HepG2 (cell line): ENCODE data around the gene RUSF1. TPM values are rescaled to one million over a fixed set of nuclear protein-coding genes. Genes with fewer than 3 reads are reported as not detected.
A peak's percentile ranks its signal among the peaks of the same experiment; 100 is the strongest.

Experiments used
- CENPX ChIP-seq: sonication (generic); formaldehyde crosslinking; IDR thresholded peaks from 2 replicates; pipeline ENCODE4 v1.9.0; 2021; ENCODE audit warnings: mild to moderate bottlenecking, missing genetic modification reagents, moderate library complexity
- HHEX ChIP-seq: IDR thresholded peaks from 2 replicates; pipeline ENCODE4 v1.6.1; 2016; ENCODE audit warnings: control low read depth
- JUND ChIP-seq: sonication (generic); formaldehyde crosslinking; IDR thresholded peaks from 2 replicates; pipeline ENCODE4 v1.8.0; 2022; ENCODE audit warnings: mild to moderate bottlenecking, missing genetic modification reagents
- MYC ChIP-seq: sonication (generic); formaldehyde crosslinking; IDR thresholded peaks from 2 replicates; pipeline ENCODE4 v1.9.0; 2021; ENCODE audit warnings: missing genetic modification reagents, borderline replicate concordance
- ZFX ChIP-seq: sonication (generic); formaldehyde crosslinking; IDR thresholded peaks from 2 replicates; pipeline ENCODE4 v1.4.0; 2020; ENCODE audit warnings: mild to moderate bottlenecking, low read depth, missing genetic modification reagents, moderate library complexity
- ZFY ChIP-seq: sonication (generic); formaldehyde crosslinking; IDR thresholded peaks from 2 replicates; pipeline ENCODE4 v1.4.0; 2020; ENCODE audit warnings: missing genetic modification reagents
- ZFYVE20 ChIP-seq: sonication (generic); formaldehyde crosslinking; IDR thresholded peaks from 2 replicates; pipeline ENCODE4 v1.8.0; 2023; ENCODE audit warnings: low read depth, mild to moderate bottlenecking, moderate library complexity, missing genetic modification reagents, borderline replicate concordance
- ZIK1 ChIP-seq: sonication (generic); formaldehyde crosslinking; IDR thresholded peaks from 2 replicates; pipeline ENCODE4 v1.5.0; 2020; ENCODE audit warnings: mild to moderate bottlenecking, low read depth, missing genetic modification reagents, borderline replicate concordance
- ZNF33B ChIP-seq: sonication (generic); formaldehyde crosslinking; IDR thresholded peaks from 2 replicates; pipeline ENCODE4 v1.5.1; 2020; ENCODE audit warnings: mild to moderate bottlenecking, missing genetic modification reagents
- ZNF775 ChIP-seq: sonication (generic); formaldehyde crosslinking; IDR thresholded peaks from 2 replicates; pipeline ENCODE4 v1.4.0; 2020; ENCODE audit warnings: missing genetic modification reagents, mild to moderate bottlenecking, moderate library complexity, borderline replicate concordance
- polyA plus RNA-seq, 8 experiments: library from polyadenylated mRNA; depleted of rRNA in 3 of 8; stranded (reverse) in 7 of 8; unstranded in 1 of 8; fragments of >200 nt; fragmentation: Illumina TruSeq in 4 of 8; extraction: Trizol in 4 of 8; gene quantifications; 2 replicates each; pipeline versions ENCODE4 v1.2.1 to v1.2.3, GENCODE V29; 2011 to 2016; ENCODE audit warnings: low read depth in 4 of 8, missing spikeins in 1 of 8, mixed read lengths in 1 of 8; ENCODE audit not compliant: insufficient read depth in 1 of 8
- total RNA-seq, 5 experiments: library from RNA; depleted of rRNA; stranded (reverse); fragments of >200 nt; fragmentation: Illumina TruSeq; extraction: Trizol; gene quantifications; 2 replicates each; pipeline ENCODE4 v1.2.3, GENCODE V29; 2016; ENCODE audit warnings: low read depth in 1 of 5
- TF ChIP-seq, protein P1 (sequence below): sonication (generic); formaldehyde crosslinking; IDR thresholded peaks from 2 replicates; pipeline ENCODE4 v1.8.0; 2022; ENCODE audit warnings: missing genetic modification reagents, mild to moderate bottlenecking, moderate library complexity, borderline replicate concordance
- TF ChIP-seq, protein P2 (sequence below): sonication (generic); formaldehyde crosslinking; IDR thresholded peaks from 2 replicates; pipeline ENCODE4 v1.4.0; 2020; ENCODE audit warnings: missing genetic modification reagents
- TF ChIP-seq, protein P3 (sequence below): sonication (generic); formaldehyde crosslinking; IDR thresholded peaks from 2 replicates; pipeline ENCODE4 v1.5.1; 2020; ENCODE audit warnings: mild to moderate bottlenecking, missing genetic modification reagents
- TF ChIP-seq, protein P4 (sequence below): sonication (generic); formaldehyde crosslinking; conservative IDR thresholded peaks from 2 replicates; pipeline ENCODE4 v1.4.0; 2020; ENCODE audit warnings: mild to moderate bottlenecking, missing genetic modification reagents, moderate library complexity
- TF ChIP-seq, protein P5 (sequence below): sonication (generic); formaldehyde crosslinking; IDR thresholded peaks from 2 replicates; pipeline ENCODE4 v1.9.0; 2022; ENCODE audit warnings: missing genetic modification reagents, mild to moderate bottlenecking, borderline replicate concordance

The RUSF1 gene
- total and polyA plus RNA-seq, 2 of the 13 experiments (the other 11 are each of a cell fraction or from before 2014, with no cell fraction given), result 40.8 to 50.2 TPM

DNA sequence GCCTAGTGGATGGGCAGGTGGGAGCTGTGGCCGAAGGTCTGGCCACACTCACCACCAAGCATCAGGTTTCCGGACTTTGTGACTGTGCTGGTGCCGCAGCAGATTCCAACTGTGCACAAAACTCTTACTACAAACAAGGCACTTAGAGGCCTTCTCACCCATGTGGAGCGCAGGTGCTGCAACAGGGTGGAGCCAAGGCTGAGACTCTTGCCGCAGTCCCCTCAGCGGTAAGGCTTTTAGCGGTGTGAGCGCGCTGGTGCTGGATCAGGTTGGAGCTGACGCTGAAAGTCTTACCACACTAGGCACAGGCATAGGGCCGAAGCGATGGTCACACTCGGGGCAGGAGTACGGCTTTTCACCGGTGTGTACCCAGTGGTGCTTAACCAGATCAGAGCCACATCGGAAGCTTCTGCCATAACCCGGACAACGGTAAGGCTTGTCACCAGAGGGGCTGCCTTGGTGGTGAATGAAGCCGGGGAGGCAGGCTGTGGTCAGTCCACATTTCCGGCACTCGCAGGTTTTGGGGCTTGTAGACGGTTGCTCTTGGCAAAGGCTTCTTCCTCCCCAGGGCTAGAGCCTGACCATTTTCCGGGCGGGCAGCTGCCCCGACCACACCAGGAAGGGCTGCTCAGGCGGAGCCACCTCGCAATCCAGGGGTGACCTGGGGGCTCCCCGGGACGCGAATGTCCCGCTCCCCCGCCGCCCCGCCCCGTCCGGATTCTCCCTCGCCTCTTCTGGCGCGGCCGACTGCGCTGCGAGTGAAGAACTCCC lies 49.9 kb downstream of the RUSF1 start (continued):
- TF ChIP-seq ZFY (CRISPR knock-in tag) (peak; percentile 94), ZFX (CRISPR knock-in tag) (peak; percentile 97), ZIK1 (CRISPR knock-in tag) (peak; percentile 96), ZFYVE20 (CRISPR knock-in tag) (no peak), JUND (peak; percentile 73; the same call in 1 of the 2 replicates), ZNF775 (CRISPR knock-in tag) (no peak), ZNF33B (CRISPR knock-in tag) (no peak; the same call in 1 of the 2 replicates), HHEX (CRISPR knock-in tag) (0 out of 2 replicates have a peak, but pooled peaks have one; percentile 6), CENPX (CRISPR knock-in tag) (no peak), MYC (peak; percentile 92)
- TF ChIP-seq, protein P1, sequence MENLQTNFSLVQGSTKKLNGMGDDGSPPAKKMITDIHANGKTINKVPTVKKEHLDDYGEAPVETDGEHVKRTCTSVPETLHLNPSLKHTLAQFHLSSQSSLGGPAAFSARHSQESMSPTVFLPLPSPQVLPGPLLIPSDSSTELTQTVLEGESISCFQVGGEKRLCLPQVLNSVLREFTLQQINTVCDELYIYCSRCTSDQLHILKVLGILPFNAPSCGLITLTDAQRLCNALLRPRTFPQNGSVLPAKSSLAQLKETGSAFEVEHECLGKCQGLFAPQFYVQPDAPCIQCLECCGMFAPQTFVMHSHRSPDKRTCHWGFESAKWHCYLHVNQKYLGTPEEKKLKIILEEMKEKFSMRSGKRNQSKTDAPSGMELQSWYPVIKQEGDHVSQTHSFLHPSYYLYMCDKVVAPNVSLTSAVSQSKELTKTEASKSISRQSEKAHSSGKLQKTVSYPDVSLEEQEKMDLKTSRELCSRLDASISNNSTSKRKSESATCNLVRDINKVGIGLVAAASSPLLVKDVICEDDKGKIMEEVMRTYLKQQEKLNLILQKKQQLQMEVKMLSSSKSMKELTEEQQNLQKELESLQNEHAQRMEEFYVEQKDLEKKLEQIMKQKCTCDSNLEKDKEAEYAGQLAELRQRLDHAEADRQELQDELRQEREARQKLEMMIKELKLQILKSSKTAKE (CRISPR knock-in tag), result no peak; the same call in 1 of the 2 replicates
- TF ChIP-seq, protein P2, sequence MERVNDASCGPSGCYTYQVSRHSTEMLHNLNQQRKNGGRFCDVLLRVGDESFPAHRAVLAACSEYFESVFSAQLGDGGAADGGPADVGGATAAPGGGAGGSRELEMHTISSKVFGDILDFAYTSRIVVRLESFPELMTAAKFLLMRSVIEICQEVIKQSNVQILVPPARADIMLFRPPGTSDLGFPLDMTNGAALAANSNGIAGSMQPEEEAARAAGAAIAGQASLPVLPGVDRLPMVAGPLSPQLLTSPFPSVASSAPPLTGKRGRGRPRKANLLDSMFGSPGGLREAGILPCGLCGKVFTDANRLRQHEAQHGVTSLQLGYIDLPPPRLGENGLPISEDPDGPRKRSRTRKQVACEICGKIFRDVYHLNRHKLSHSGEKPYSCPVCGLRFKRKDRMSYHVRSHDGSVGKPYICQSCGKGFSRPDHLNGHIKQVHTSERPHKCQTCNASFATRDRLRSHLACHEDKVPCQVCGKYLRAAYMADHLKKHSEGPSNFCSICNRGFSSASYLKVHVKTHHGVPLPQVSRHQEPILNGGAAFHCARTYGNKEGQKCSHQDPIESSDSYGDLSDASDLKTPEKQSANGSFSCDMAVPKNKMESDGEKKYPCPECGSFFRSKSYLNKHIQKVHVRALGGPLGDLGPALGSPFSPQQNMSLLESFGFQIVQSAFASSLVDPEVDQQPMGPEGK, result peak; percentile 71; the same call in 1 of the 2 replicates
- TF ChIP-seq, protein P3, sequence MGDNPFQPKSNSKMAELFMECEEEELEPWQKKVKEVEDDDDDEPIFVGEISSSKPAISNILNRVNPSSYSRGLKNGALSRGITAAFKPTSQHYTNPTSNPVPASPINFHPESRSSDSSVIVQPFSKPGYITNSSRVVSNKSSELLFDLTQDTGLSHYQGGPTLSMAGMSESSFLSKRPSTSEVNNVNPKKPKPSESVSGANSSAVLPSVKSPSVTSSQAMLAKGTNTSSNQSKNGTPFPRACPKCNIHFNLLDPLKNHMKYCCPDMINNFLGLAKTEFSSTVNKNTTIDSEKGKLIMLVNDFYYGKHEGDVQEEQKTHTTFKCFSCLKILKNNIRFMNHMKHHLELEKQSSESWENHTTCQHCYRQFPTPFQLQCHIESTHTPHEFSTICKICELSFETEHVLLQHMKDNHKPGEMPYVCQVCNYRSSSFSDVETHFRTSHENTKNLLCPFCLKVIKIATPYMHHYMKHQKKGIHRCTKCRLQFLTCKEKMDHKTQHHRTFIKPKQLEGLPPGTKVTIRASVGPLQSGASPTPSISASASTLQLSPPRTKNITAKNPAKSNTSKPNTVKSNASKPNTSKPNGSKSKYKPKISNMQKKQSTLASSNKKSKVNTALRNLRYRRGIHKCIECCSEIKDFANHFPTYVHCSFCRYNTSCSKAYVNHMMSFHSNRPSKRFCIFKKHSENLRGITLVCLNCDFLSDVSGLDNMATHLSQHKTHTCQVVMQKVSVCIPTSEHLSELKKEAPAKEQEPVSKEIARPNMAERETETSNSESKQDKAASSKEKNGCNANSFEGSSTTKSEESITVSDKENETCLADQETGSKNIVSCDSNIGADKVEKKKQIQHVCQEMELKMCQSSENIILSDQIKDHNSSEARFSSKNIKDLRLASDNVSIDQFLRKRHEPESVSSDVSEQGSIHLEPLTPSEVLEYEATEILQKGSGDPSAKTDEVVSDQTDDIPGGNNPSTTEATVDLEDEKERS (CRISPR knock-in tag), result peak; percentile 88; the same call in 1 of the 2 replicates
- TF ChIP-seq, protein P4, sequence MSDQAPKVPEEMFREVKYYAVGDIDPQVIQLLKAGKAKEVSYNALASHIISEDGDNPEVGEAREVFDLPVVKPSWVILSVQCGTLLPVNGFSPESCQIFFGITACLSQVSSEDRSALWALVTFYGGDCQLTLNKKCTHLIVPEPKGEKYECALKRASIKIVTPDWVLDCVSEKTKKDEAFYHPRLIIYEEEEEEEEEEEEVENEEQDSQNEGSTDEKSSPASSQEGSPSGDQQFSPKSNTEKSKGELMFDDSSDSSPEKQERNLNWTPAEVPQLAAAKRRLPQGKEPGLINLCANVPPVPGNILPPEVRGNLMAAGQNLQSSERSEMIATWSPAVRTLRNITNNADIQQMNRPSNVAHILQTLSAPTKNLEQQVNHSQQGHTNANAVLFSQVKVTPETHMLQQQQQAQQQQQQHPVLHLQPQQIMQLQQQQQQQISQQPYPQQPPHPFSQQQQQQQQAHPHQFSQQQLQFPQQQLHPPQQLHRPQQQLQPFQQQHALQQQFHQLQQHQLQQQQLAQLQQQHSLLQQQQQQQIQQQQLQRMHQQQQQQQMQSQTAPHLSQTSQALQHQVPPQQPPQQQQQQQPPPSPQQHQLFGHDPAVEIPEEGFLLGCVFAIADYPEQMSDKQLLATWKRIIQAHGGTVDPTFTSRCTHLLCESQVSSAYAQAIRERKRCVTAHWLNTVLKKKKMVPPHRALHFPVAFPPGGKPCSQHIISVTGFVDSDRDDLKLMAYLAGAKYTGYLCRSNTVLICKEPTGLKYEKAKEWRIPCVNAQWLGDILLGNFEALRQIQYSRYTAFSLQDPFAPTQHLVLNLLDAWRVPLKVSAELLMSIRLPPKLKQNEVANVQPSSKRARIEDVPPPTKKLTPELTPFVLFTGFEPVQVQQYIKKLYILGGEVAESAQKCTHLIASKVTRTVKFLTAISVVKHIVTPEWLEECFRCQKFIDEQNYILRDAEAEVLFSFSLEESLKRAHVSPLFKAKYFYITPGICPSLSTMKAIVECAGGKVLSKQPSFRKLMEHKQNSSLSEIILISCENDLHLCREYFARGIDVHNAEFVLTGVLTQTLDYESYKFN (CRISPR knock-in tag), result peak; percentile 89
- TF ChIP-seq, protein P5, sequence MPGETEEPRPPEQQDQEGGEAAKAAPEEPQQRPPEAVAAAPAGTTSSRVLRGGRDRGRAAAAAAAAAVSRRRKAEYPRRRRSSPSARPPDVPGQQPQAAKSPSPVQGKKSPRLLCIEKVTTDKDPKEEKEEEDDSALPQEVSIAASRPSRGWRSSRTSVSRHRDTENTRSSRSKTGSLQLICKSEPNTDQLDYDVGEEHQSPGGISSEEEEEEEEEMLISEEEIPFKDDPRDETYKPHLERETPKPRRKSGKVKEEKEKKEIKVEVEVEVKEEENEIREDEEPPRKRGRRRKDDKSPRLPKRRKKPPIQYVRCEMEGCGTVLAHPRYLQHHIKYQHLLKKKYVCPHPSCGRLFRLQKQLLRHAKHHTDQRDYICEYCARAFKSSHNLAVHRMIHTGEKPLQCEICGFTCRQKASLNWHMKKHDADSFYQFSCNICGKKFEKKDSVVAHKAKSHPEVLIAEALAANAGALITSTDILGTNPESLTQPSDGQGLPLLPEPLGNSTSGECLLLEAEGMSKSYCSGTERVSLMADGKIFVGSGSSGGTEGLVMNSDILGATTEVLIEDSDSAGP (CRISPR knock-in tag), result peak; percentile 86
